Measurements from ENCODE around the gene MAPK4.

MAPK4 gene

DNA sequence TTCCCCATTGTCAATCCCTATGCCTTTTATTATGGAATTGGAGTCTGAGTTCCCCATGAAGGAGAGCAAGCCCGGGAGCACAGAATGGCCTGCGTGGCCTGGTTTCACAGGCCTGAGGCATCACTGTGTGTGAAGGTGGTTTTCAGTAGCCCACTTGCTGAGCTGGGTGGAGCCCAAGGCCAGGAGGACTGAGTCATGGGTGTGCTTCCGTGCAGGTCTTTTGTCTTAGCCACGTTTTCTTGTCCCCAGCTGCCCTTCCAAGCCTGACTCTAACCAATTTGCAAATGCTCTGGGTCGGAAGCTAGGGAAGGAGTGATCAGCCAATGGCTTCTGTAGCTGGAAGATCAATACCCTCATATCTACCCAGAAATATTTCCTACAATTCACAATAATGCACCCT is 119.2 kb downstream of the MAPK4 start:
- H3K4me3 ChIP-seq (replicated peaks in 1 of 2; ENCODE audit: low read depth in 2 of 2, low read length in 2 of 2) = no peak overlapping the region
- DNase-seq (ENCODE audit: low read depth in 2 of 2) = no peak
- TF ChIP-seq, protein P1, sequence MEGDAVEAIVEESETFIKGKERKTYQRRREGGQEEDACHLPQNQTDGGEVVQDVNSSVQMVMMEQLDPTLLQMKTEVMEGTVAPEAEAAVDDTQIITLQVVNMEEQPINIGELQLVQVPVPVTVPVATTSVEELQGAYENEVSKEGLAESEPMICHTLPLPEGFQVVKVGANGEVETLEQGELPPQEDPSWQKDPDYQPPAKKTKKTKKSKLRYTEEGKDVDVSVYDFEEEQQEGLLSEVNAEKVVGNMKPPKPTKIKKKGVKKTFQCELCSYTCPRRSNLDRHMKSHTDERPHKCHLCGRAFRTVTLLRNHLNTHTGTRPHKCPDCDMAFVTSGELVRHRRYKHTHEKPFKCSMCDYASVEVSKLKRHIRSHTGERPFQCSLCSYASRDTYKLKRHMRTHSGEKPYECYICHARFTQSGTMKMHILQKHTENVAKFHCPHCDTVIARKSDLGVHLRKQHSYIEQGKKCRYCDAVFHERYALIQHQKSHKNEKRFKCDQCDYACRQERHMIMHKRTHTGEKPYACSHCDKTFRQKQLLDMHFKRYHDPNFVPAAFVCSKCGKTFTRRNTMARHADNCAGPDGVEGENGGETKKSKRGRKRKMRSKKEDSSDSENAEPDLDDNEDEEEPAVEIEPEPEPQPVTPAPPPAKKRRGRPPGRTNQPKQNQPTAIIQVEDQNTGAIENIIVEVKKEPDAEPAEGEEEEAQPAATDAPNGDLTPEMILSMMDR (IDR thresholded peaks at IDR 0.05; ENCODE audit: low read depth, low read length) = no peak

DNA sequence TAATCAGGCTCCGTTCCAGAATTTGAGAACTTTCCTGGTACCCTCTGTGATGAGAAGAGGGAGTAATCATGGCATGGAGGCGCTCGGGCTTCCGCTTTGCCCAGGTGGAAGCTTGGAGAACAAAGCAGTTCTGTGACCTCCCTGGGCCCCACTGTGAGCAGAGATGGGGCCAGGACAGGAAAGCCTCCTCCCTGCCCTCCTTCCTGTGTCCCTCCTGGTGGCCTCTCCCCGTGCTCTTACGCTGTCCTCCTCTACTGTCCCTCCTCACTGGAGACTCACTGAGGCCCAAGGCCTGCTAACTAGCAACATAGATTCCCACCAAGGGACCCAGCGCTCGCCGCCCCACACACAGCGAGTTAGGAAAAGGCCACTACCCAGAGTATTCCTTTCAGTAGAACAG is 119.8 kb downstream of the MAPK4 start:
- no peak for DNase-seq (ENCODE audit: low read depth in 2 of 2)
- H3K4me3 ChIP-seq (replicated peaks in 1 of 2; ENCODE audit: low read depth in 2 of 2, low read length in 2 of 2) = no peak overlapping the region
- TF ChIP-seq, protein P1 (IDR thresholded peaks at IDR 0.05; ENCODE audit: low read depth, low read length) = no peak

- H3K4me3 ChIP-seq (replicated peaks in 1 of 2; ENCODE audit: low read depth in 2 of 2, low read length in 2 of 2) = no peak overlapping the region
- TF ChIP-seq, protein P1 (IDR thresholded peaks at IDR 0.05; ENCODE audit: low read depth, low read length) = no peak
- DNase-seq (ENCODE audit: low read depth in 2 of 2) = no peak
These were observed 121.1 kb downstream of the MAPK4 start for GRCh38 chr18:50680966-50681365.

DNA sequence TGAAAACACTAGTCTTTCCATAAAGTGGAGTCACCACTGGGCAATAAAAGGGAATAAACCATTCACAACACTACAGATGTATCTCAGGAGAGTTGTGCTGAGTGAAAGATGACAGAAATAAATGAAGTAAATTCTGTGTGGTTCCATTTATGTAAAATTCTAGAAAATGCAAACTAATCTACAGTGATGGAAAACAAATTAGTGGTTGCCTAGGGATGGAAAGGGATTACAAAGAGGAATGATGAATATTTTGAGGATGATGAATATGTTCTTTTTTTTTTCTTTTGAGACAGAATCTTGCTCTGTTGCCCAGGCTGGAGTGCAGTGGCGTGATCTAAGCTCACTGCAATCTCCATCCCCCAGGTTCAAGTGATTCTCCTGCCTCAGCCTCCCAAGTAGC is 123.0 kb downstream of the MAPK4 start:
- TF ChIP-seq, protein P1 (IDR thresholded peaks at IDR 0.05; ENCODE audit: low read depth, low read length) = no peak
- H3K4me3 ChIP-seq (replicated peaks in 1 of 2; ENCODE audit: low read depth in 2 of 2, low read length in 2 of 2) = no peak overlapping the region
- DNase-seq (ENCODE audit: low read depth in 2 of 2) = no peak

- H3K4me3 ChIP-seq (replicated peaks in 1 of 2; ENCODE audit: low read depth in 2 of 2, low read length in 2 of 2) = no peak overlapping the region
- TF ChIP-seq, protein P1 (IDR thresholded peaks at IDR 0.05; ENCODE audit: low read depth, low read length) = no peak
- DNase-seq (ENCODE audit: low read depth in 2 of 2) = no peak
These were observed 126.5 kb downstream of the MAPK4 start for GRCh38 chr18:50686409-50686808.

DNA sequence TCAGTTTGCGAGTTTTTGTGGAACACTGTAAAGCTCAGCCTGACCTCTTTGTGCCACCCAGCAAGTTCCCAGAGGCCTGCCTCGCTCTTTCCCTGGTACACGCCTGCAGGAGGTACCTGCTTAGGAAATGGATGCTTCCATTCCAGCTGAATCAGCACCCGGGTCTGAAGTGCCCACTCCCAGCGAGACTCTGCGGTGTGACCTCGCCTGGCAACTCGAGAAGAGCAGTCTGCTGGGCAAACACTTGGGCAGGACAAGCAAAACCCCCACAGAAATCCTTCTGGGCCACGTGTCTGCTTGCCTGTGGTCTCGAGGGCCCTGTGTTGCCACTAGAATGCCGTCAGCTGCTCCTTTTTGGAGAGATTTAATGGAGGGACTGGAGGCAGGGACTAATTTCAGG is 127.6 kb downstream of the MAPK4 start:
- TF ChIP-seq, protein P1 (IDR thresholded peaks at IDR 0.05; ENCODE audit: low read depth, low read length) = no peak
- no peak overlapping the region for H3K4me3 ChIP-seq (replicated peaks in 1 of 2; ENCODE audit: low read depth in 2 of 2, low read length in 2 of 2)
- DNase-seq (ENCODE audit: low read depth in 2 of 2) = no peak

- TF ChIP-seq, protein P1 (IDR thresholded peaks at IDR 0.05; ENCODE audit: low read depth, low read length) = no peak
- no peak for DNase-seq (ENCODE audit: low read depth in 2 of 2)
- H3K4me3 ChIP-seq (replicated peaks in 1 of 2; ENCODE audit: low read depth in 2 of 2, low read length in 2 of 2) = no peak overlapping the region
These were observed 129.7 kb downstream of the MAPK4 start for GRCh38 chr18:50689578-50689977.

All from cardiac fibroblast (primary cell).